DOHH2 (cell line): Measurements from ENCODE around the gene DHX38.

Source experiments
- H3F3A ChIP-seq: fragments of 200-600 bp; sonication (generic), shearing (Covaris generic); 2 replicates; pipeline ENCODE4 v1.6.0; 2016; ENCODE audit warnings: antibody characterized with exemption, mild to moderate bottlenecking; ENCODE audit not compliant: control insufficient read depth, insufficient read depth
- H3K27ac ChIP-seq: fragments of 200-600 bp; sonication (generic); 2 replicates; pipeline ENCODE4 v1.5.1; 2014; ENCODE audit warnings: low read depth, mild to moderate bottlenecking, low read length, moderate library complexity
- H3K27me3 ChIP-seq: fragments of 200-600 bp; sonication (generic); 2 replicates; pipeline ENCODE4 v1.6.1; 2014; ENCODE audit warnings: mild to moderate bottlenecking, low read length, mixed read lengths; ENCODE audit not compliant: control insufficient read depth
- H3K36me3 ChIP-seq: fragments of 200-600 bp; sonication (generic); 2 replicates; pipeline ENCODE4 v1.6.1; 2014; ENCODE audit warnings: mild to moderate bottlenecking, low read length, moderate library complexity, mixed read lengths; ENCODE audit not compliant: control insufficient read depth
- H3K4me1 ChIP-seq: fragments of 200-600 bp; sonication (generic); 2 replicates; pipeline ENCODE4 v1.6.1; 2014; ENCODE audit warnings: mild to moderate bottlenecking, low read length, mixed read lengths; ENCODE audit not compliant: control insufficient read depth
- H3K4me2 ChIP-seq: fragments of 200-600 bp; sonication (generic); 2 replicates; pipeline ENCODE4 v1.6.0; 2014; ENCODE audit warnings: mild to moderate bottlenecking, low read length, moderate library complexity
- H3K4me3 ChIP-seq: fragments of 200-600 bp; sonication (generic); 2 replicates; pipeline ENCODE4 v1.5.1; 2014; ENCODE audit warnings: mild to moderate bottlenecking, low read length, mixed read lengths
- H3K79me2 ChIP-seq: fragments of 200-600 bp; sonication (generic); 2 replicates; pipeline ENCODE4 v1.6.1; 2014; ENCODE audit warnings: mild to moderate bottlenecking, low read length, mixed read lengths; ENCODE audit not compliant: control insufficient read depth
- H3K9me2 ChIP-seq: fragments of 200-600 bp; sonication (generic); replicated peaks from 2 replicates; pipeline ENCODE4 v1.6.1; 2014; ENCODE audit warnings: mild to moderate bottlenecking, low read length, mixed read lengths; ENCODE audit not compliant: control insufficient read depth
- H3K9me3 ChIP-seq: fragments of 200-600 bp; sonication (generic); 2 replicates; pipeline ENCODE4 v1.6.1; 2014; ENCODE audit warnings: antibody characterized with exemption, low read length, mixed read lengths; ENCODE audit not compliant: control insufficient read depth, insufficient read depth
- H4K20me1 ChIP-seq: fragments of 200-600 bp; sonication (generic); 2 replicates; pipeline ENCODE4 v1.6.0; 2014; ENCODE audit warnings: low read depth, mild to moderate bottlenecking, antibody characterized with exemption, low read length, moderate library complexity; ENCODE audit not compliant: control insufficient read depth, insufficient read depth
- CTCF ChIP-seq: fragments of 200-600 bp; sonication (generic); IDR thresholded peaks from one replicate; pipeline ENCODE4 v1.5.1; 2014; ENCODE audit warnings: antibody characterized with exemption, mild to moderate bottlenecking, low read depth, low read length; ENCODE audit not compliant: poor library complexity, severe bottlenecking
- EZH2phosphoT487 ChIP-seq: fragments of 200-600 bp; sonication (generic); IDR thresholded peaks from 2 replicates; pipeline ENCODE4 v1.6.1; 2017; ENCODE audit warnings: borderline replicate concordance, mild to moderate bottlenecking, antibody characterized with exemption, low read length, moderate library complexity, mixed read lengths

The DHX38 gene

GRCh38 chr16:72132726-72133125, 39.1 kb downstream of the DHX38 start:
- H3K27me3 ChIP-seq = peaks cover 9% of the 10 kb centered on the region
- TF ChIP-seq EZH2phosphoT487 = no peak
- TF ChIP-seq CTCF = no peak

GRCh38 chr16:72134507-72134906, 40.9 kb downstream of the DHX38 start:
- H3F3A ChIP-seq = no peaks in the 10 kb centered on the region
- no peaks in the 10 kb centered on the region for H3K9me2 ChIP-seq
- H3K4me2 ChIP-seq = no peak overlapping the region
- no peaks in the 10 kb centered on the region for H3K79me2 ChIP-seq
- no peaks in the 10 kb centered on the region for H3K9me3 ChIP-seq
- no peaks in the 10 kb centered on the region for H3K36me3 ChIP-seq
- no peaks in the 10 kb centered on the region for H3K4me1 ChIP-seq
- no peak overlapping the region for H3K4me3 ChIP-seq
- H4K20me1 ChIP-seq = no peaks in the 10 kb centered on the region
- H3K27me3 ChIP-seq = peaks cover 9% of the 10 kb centered on the region
- H3K27ac ChIP-seq = no peak overlapping the region
- TF ChIP-seq EZH2phosphoT487 (no peak), CTCF (no peak)

More at GRCh38 chr16:72132726-72133125, 39.1 kb downstream of the DHX38 start:
- Histone ChIP-seq H3K9me2 (no peaks in the 10 kb centered on the region), H3F3A (no peaks in the 10 kb centered on the region), H3K27ac (no peak overlapping the region), H3K9me3 (no peaks in the 10 kb centered on the region), H4K20me1 (no peaks in the 10 kb centered on the region), H3K4me1 (no peaks in the 10 kb centered on the region), H3K79me2 (no peaks in the 10 kb centered on the region), H3K4me2 (no peak overlapping the region), H3K36me3 (no peaks in the 10 kb centered on the region), H3K4me3 (no peak overlapping the region)

- no peaks in the 10 kb centered on the region for H4K20me1 ChIP-seq
- no peaks in the 10 kb centered on the region for H3K36me3 ChIP-seq
- H3F3A ChIP-seq = no peaks in the 10 kb centered on the region
- no peak for TF ChIP-seq CTCF
- no peak for TF ChIP-seq EZH2phosphoT487
- H3K27me3 ChIP-seq = peaks cover 3% of the 10 kb centered on the region; the same call in 1 of the 2 replicates
- H3K4me1 ChIP-seq = no peaks in the 10 kb centered on the region
- H3K9me2 ChIP-seq = no peaks in the 10 kb centered on the region
- no peaks in the 10 kb centered on the region for H3K79me2 ChIP-seq
- no peak overlapping the region for H3K27ac ChIP-seq
- no peak overlapping the region for H3K4me2 ChIP-seq
- H3K9me3 ChIP-seq = no peaks in the 10 kb centered on the region
- no peak overlapping the region for H3K4me3 ChIP-seq
Observed at GRCh38 chr16:72137380-72138063, 43.9 kb downstream of the DHX38 start.
